Measurements from ENCODE around the gene CSF1R. TPM values are rescaled to one million over a fixed set of nuclear protein-coding genes. Genes with fewer than 3 reads are reported as not detected.

Gene CSF1R
- total RNA-seq, 4 donors from 2014 or later = 12.3 to 58.0 (median 35.2) TPM

DNA sequence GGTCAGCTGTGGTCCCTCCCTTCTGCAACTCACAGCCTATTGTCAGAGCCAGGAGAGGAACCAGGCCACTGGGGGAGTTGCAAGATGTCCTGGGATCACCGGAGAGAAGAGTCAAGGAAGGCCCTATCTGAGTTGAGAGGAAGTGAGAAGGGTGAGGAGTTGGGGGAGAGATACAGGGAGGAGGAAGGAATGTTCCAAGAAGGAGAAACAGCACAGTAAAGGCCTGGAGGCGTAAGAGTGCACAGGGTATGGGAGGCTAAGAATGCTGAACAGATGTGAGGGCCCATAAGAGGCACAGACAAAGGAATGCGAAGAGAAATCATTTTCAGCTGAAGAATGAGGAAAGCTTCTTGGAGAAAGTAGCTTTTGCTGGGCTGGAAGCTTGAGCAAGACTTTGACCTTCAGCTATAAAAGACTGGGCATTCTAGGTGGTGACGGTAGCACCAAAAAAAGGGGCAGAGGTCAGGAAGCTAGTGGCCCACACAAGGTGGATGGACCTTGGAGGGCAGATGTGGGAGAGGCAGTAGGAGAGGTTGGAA lies 21.6 kb upstream of the CSF1R start:
- peaks cover under 1% of the 10 kb centered on the region for H3K27me3 ChIP-seq
- no peak for ATAC-seq
- TF ChIP-seq POLR2A (IDR thresholded peaks at IDR 0.05) (no peak), POLR2AphosphoS5 (IDR thresholded peaks at IDR 0.05) (no peak), EP300 (IDR thresholded peaks at IDR 0.05) (no peak)
- TF ChIP-seq, protein P1, sequence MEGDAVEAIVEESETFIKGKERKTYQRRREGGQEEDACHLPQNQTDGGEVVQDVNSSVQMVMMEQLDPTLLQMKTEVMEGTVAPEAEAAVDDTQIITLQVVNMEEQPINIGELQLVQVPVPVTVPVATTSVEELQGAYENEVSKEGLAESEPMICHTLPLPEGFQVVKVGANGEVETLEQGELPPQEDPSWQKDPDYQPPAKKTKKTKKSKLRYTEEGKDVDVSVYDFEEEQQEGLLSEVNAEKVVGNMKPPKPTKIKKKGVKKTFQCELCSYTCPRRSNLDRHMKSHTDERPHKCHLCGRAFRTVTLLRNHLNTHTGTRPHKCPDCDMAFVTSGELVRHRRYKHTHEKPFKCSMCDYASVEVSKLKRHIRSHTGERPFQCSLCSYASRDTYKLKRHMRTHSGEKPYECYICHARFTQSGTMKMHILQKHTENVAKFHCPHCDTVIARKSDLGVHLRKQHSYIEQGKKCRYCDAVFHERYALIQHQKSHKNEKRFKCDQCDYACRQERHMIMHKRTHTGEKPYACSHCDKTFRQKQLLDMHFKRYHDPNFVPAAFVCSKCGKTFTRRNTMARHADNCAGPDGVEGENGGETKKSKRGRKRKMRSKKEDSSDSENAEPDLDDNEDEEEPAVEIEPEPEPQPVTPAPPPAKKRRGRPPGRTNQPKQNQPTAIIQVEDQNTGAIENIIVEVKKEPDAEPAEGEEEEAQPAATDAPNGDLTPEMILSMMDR (IDR thresholded peaks at IDR 0.05) = no peak
- H3K4me1 ChIP-seq = peaks cover 0 to 5% (median 3%) of the 10 kb centered on the region in 3 donors
- no peak overlapping the region for H3K4me3 ChIP-seq
- no peaks in the 10 kb centered on the region for H3K9me3 ChIP-seq
- no peak overlapping the region for H3K27ac ChIP-seq
- 85 to 88% methylated on average over 2 to 4 of the region's 4 CpGs for whole genome bisulfite sequencing, 2 donors (ENCODE audit: low coverage in 1 of 2)
- H3K36me3 ChIP-seq = no peaks in the 10 kb centered on the region

DNA sequence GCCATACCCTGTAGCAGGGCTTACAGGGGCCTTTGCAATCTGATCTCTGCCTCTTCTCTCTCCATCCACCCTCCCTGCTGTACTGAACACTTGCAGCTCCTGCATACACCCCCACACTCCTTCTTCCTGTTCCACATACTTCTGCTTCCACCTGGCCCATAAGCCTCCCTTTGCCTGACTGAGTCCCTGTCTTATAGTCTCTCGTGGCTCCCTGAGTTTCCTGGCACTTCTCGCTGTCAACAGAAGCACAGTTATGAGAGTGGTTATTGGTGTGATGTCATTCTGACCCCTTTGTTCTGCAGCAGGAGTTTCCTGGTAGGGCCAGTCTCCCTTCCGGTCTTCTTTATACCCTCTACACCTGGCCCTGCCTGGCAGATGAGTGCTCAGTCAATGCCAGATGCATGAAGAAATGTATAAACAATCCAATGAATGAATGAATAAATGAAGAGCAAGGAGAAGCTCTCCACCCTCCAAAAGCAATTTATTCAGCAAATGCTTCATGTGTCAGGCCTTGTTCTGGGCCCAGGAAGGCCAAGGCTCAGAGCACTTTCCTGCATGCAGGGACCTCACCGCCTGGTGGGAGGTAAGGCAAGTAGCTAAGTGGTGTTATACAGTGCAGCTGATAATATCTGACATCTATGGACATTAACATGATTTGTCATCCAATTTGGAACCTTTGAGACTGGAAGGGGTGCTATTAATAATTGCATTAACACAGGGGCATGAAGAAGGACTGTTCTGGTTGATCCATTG lies 20.5 kb upstream of the CSF1R start:
- H3K4me3 ChIP-seq = no peak overlapping the region
- WGBS, 2 donors (ENCODE audit: low coverage in 1 of 2) = 54 to 68% methylated on average over 3 to 4 of the region's 4 CpGs
- TF ChIP-seq, protein P1 (IDR thresholded peaks at IDR 0.05) = no peak
- no peak for TF ChIP-seq EP300 (IDR thresholded peaks at IDR 0.05)
- no peak for TF ChIP-seq POLR2AphosphoS5 (IDR thresholded peaks at IDR 0.05)
- TF ChIP-seq POLR2A (IDR thresholded peaks at IDR 0.05) = no peak
- ATAC-seq = no peak
- H3K27ac ChIP-seq = no peak overlapping the region
- H3K4me1 ChIP-seq = no peaks in the 10 kb centered on the region
- H3K27me3 ChIP-seq = no peaks in the 10 kb centered on the region
- no peaks in the 10 kb centered on the region for H3K9me3 ChIP-seq
- H3K36me3 ChIP-seq = no peaks in the 10 kb centered on the region

DNA sequence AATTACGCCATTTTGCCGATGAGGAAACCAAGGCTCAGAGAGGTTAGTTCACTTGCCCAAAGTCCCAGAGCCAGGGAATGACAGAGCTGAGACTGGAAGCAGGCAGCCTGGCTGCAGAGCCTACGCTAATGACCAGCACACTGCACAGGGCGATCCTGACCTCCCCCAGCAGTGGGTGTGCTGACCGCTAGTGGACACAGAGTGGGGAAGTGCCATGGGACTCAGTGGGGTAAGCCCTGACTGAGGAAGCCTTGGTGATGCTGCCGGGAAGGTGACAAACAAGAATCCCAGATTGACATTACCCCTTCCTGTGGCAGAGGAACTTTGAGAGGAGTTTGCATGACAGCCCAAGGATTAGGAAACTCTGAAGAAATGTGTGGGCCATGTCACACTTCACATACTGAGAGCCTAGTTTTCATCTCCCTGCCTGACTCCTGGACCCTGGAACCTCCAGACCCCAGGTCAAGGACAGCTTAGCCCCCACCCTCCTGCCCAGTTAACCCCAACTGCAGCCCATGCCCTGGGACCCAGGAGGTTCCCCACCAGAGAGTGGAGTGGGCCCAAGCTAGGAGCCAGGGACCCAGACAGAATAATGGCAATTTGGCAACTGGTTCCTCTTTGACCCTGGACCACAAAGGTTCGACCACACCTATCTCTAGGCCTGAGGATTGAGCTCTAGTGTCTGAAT lies 19.7 kb upstream of the CSF1R start:
- TF ChIP-seq POLR2A (IDR thresholded peaks at IDR 0.05) = no peak
- TF ChIP-seq POLR2AphosphoS5 (IDR thresholded peaks at IDR 0.05) = no peak
- TF ChIP-seq, protein P1 (IDR thresholded peaks at IDR 0.05) = no peak
- TF ChIP-seq EP300 (IDR thresholded peaks at IDR 0.05) = no peak
- Histone ChIP-seq H3K4me3 (no peak overlapping the region), H3K27me3 (no peaks in the 10 kb centered on the region), H3K9me3 (no peaks in the 10 kb centered on the region), H3K36me3 (no peaks in the 10 kb centered on the region), H3K27ac (no peak overlapping the region), H3K4me1 (no peaks in the 10 kb centered on the region)
- ATAC-seq = no peak
- WGBS, 2 donors (ENCODE audit: low coverage in 1 of 2) = 82% methylated on average over 6 of the region's 7 CpGs; no CpG with 5 or more reads in 1 of the 2 donors

DNA sequence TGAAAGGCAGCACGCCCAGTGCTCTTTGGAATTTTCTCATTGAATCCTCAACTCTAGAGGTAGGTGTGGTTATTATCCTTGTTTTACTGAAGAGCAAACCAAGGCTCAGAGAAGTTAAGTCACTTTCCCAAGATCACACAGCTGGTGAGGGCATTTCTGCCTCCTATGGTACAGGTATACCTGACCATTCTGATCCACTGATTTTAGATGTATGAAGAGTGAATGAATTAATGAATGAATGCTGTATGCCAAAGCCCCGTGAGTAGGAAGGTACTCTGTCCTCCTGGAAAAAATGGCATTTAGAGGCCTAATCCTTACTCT lies 18.2 kb upstream of the CSF1R start:
- Histone ChIP-seq H3K27ac (no peak overlapping the region), H3K4me3 (no peak overlapping the region), H3K27me3 (no peaks in the 10 kb centered on the region), H3K36me3 (no peaks in the 10 kb centered on the region), H3K4me1 (no peaks in the 10 kb centered on the region), H3K9me3 (no peaks in the 10 kb centered on the region)
- no peak for ATAC-seq
- 87 to 97% methylated on average over 2 of the region's 2 CpGs for WGBS, 2 donors (ENCODE audit: low coverage in 1 of 2)
- TF ChIP-seq POLR2A (IDR thresholded peaks at IDR 0.05) = no peak
- no peak for TF ChIP-seq EP300 (IDR thresholded peaks at IDR 0.05)
- TF ChIP-seq, protein P1 (IDR thresholded peaks at IDR 0.05) = no peak
- no peak for TF ChIP-seq POLR2AphosphoS5 (IDR thresholded peaks at IDR 0.05)

All from gastroesophageal sphincter (tissue), 4 donors.